HFF-Myc (cell line): ENCODE measurements around the gene LMNA.
A peak's percentile ranks its signal among the peaks of the same experiment; 100 is the strongest.

Experiments
- DNase-seq: peaks from one replicate; pipeline ENCODE4 v3.0.0-alpha.2; 2011; ENCODE audit warnings: low read depth; ENCODE audit errors: extremely low read depth
- H3K4me3 ChIP-seq: replicated peaks from 2 replicates; pipeline ENCODE4 v1.5.1; 2011; ENCODE audit warnings: low read depth, mild to moderate bottlenecking, control low read depth, low read length
- CTCF ChIP-seq: IDR thresholded peaks from 2 replicates; pipeline ENCODE4 v1.5.1; 2012; ENCODE audit warnings: mild to moderate bottlenecking, low read depth, low read length, control low read depth; ENCODE audit errors: missing control alignments

Gene LMNA

GRCh38 chr1:156081180-156081916, 33.2 kb upstream of the LMNA start:
- H3K4me3 ChIP-seq, result peak overlapping the region; percentile 97
- no peak for TF ChIP-seq CTCF
- no peak for DNase-seq

DNA sequence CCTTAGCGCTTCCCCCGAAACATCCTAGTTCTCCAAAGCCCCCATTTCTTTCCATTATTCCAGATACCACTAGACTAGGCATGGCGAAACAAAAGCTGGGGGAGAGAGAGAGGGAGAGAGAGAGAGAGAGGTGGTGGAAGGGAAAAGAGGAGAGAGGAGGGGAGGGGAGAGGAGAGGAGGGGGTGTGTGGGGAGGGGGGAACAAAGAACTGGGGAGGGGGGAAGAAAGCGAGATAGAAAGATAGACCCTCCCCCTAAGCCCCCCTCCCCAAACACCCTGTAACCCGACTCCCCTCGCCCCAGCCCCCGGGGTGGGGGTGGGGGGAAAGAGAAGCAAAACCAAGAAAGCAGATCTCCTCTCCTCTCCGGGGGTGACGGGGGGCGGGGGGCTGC, 32.6 kb upstream of the LMNA start:
- no peak for DNase-seq

DNA sequence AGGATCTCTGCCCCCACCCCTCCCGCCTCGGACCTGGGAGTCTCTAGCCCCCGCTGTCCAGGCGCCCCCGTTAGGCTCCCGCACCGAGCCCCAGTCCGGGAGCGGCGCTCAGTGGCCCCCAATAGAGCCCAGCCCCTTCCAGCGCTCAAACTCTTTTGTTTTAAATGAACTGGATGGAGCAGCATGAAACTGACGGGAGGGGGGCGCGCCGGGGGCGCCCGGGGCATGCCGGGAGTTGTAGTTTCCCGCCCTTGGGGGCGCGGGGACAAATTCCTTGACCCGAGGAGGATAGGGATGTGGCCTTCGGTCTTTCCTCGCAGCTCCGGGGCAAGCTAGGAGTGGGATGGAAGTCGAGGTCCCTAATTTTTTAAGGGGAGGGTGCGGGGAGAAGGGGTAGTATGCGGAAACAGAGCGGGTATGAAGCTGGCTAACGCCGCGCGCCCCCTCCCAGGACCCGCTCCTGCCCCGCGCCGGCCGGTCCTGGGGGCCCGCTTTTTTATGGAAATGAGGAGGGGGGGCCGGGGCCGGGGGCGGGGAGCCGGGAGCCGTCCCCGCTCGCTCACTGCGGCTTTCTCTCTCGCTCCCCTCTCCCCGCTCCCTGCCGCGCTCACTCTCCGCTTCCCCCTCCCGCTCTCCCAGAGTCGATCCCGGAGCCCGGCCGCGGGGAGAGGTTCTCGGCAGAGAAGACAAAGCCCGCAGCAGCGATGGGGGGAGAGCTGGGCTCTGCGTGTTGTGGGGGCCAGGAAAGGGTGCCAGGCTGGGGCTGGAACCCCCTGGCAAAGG, 32.0 kb upstream of the LMNA start, which contains the start of gene MEX3A:
Gene MEX3A (minus strand): TSS at position 157 of the 783 bp plus-strand sequence. CDS start 467 bp downstream, outside the sequence.
- no peak for DNase-seq
- peak within 1 kb of the TSS; percentile 97 for H3K4me3 ChIP-seq
- no peak for TF ChIP-seq CTCF

More for the DNA sequence above, 32.6 kb upstream of the LMNA start:
- peak overlapping the region; percentile 97 for H3K4me3 ChIP-seq
- no peak for TF ChIP-seq CTCF

GRCh38 chr1:156083800-156084790, 30.4 kb upstream of the LMNA start:
- H3K4me3 ChIP-seq, result peak overlapping the region; percentile 97
- no peak for TF ChIP-seq CTCF
- no peak for DNase-seq

DNA sequence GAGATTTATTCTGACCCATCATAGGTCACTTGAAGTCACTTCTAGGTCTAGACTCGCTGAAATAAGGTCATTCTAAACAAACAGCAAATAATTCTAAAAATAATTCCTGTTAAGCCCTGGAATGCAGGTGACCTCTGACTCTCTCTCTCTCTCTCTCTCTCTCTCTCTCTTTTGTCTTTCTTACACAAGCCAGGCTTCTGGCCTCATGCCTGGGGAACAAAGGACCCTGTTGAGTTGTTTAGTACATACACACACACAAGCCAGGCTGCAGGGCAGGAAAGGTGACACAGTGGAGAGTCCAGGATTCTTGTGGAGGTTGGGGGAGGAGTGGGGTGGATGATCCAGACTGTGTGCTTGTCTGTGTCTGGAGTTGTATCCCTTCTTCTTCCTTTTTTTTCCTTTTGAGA, 28.3 kb upstream of the LMNA start:
- TF ChIP-seq CTCF, result no peak
- DNase-seq, result no peak
- H3K4me3 ChIP-seq, result no peak overlapping the region

DNA sequence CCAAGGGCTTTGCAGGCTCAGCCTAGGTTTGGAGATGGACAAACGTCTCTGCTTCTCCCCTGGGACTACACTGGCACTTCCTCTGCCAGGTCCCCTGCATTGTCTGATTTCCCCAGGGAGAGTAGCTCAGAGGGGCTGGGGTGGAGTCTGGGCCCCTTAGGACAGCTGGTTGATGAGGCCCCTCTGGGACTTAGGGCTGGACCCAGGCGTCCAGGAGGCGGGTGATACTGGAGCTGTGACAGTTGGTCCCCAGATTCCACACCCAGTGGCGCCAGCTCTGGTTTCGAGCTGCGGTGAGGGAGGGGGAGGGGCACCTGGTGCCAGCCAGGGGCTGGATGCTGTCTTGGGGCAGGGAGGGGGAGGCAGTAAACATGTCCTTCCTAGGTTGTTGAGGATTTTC, 24.8 kb upstream of the LMNA start:
- DNase-seq, result no peak
- H3K4me3 ChIP-seq, result no peak overlapping the region
- no peak for TF ChIP-seq CTCF
